HepG2 (cell line): ENCODE measurements around the gene ATP13A1. TPM values are rescaled to one million over a fixed set of nuclear protein-coding genes. Genes with fewer than 3 reads are reported as not detected.

Experiments used
- ATAC-seq: fragments of 200-7000 bp; cut with Tn5 transposase; 3 replicates; pipeline ENCODE4 v1.9.1; 2020; ENCODE audit warnings: mild to moderate bottlenecking, moderate library complexity
- BruUV-seq: library from RNA; stranded (reverse); fragments of 400-500 nt; replicated peaks from 2 replicates; lab custom pipeline; 2021; lab: Mats Ljungman, UMichigan
- CTCF ChIA-PET: fragments of 300-600 bp; formaldehyde crosslinking; extraction: SDS; loops from one replicate; lab custom pipeline; 2021; ENCODE audit warnings: low total read pairs, inconsistent platforms, low intra/inter-chr PET ratio; lab: Yijun Ruan, JAX
- POLR2A ChIA-PET: fragments of 350-600 bp; sonication (Branson Sonifier 250); formaldehyde crosslinking; loops from one replicate; lab custom pipeline; 2020; ENCODE audit warnings: antibody characterized with exemption, inconsistent platforms; lab: Yijun Ruan, JAX
- DNase-seq: peaks from one replicate; pipeline ENCODE4 v3.0.0-alpha.2; 2015; ENCODE audit warnings: low spot score
- FAIRE-seq: peaks from 3 replicates; lab custom pipeline; 2011; peaks lifted over from hg19 to GRCh38; lab: Jason Lieb, UNC
- H2AFZ ChIP-seq: one replicate; pipeline ENCODE4 v1.6.1; 2011; ENCODE audit warnings: low read length, inconsistent platforms
- H3K27ac ChIP-seq: fragments of 300-600 bp; 3 replicates; pipeline ENCODE4 v1.8.0; 2011; ENCODE audit warnings: mixed run types, mild to moderate bottlenecking, mixed read lengths, low read length, inconsistent platforms; ENCODE audit not compliant: insufficient read depth; ENCODE audit errors: extremely low read length
- H3K27me3 ChIP-seq, 2 experiments: fragments of 200-600 bp in 1 of 2; 2 replicates in 1 of 2; 3 replicates in 1 of 2; pipeline versions ENCODE4 v1.6.0 to v1.8.0; 2011; ENCODE audit warnings: low read length in 2 of 2, mild to moderate bottlenecking in 2 of 2, moderate library complexity in 2 of 2, inconsistent platforms in 1 of 2; ENCODE audit not compliant: insufficient read depth in 2 of 2, control insufficient read depth in 1 of 2
- H3K36me3 ChIP-seq, 2 experiments: fragments of 200-600 bp in 1 of 2; replicated peaks in 1 of 2; 2 replicates in 1 of 2; 3 replicates in 1 of 2; pipeline versions ENCODE4 v1.5.1 to v1.8.0; 2011; ENCODE audit warnings: low read length in 2 of 2, inconsistent platforms in 1 of 2; ENCODE audit not compliant: insufficient read depth in 2 of 2, control insufficient read depth in 1 of 2
- H3K4me1 ChIP-seq: 2 replicates; pipeline ENCODE4 v1.5.1; 2012; ENCODE audit warnings: low read length, inconsistent platforms; ENCODE audit not compliant: insufficient read depth
- H3K4me2 ChIP-seq: 2 replicates; pipeline ENCODE4 v1.6.0; 2011; ENCODE audit warnings: low read depth, low read length, inconsistent platforms
- H3K4me3 ChIP-seq, 3 experiments: fragments of 200-600 bp in 1 of 3; sonication (generic), shearing (Covaris generic) in 1 of 3; replicated peaks in 1 of 3; 2 replicates each; pipeline ENCODE4 v1.5.1; 2011 to 2016; ENCODE audit warnings: low read length in 3 of 3, inconsistent platforms in 2 of 3, low read depth in 2 of 3, mild to moderate bottlenecking in 2 of 3, control low read depth in 1 of 3, mixed read lengths in 1 of 3; ENCODE audit not compliant: insufficient read depth in 1 of 3
- H3K79me2 ChIP-seq: one replicate; pipeline ENCODE4 v1.6.1; 2011; ENCODE audit warnings: low read length, inconsistent platforms; ENCODE audit not compliant: insufficient read depth
- H3K9ac ChIP-seq: 2 replicates; pipeline ENCODE4 v1.6.0; 2011; ENCODE audit warnings: mild to moderate bottlenecking, low read depth, low read length, inconsistent platforms; ENCODE audit not compliant: insufficient read depth
- H3K9me3 ChIP-seq: 2 replicates; pipeline ENCODE4 v1.5.1; 2012; ENCODE audit warnings: mild to moderate bottlenecking, low read length
- H4K20me1 ChIP-seq: 2 replicates; pipeline ENCODE4 v1.6.0; 2011; ENCODE audit warnings: inconsistent platforms, mild to moderate bottlenecking, low read length, moderate library complexity; ENCODE audit not compliant: insufficient read depth
- HOXD1 ChIP-seq: sonication (generic); formaldehyde crosslinking; IDR thresholded peaks from 2 replicates; pipeline ENCODE4 v1.5.0; 2020; ENCODE audit warnings: missing genetic modification reagents
- KLF15 ChIP-seq: sonication (generic); formaldehyde crosslinking; IDR thresholded peaks from 2 replicates; pipeline ENCODE4 v1.8.1; 2023; ENCODE audit warnings: borderline replicate concordance, mild to moderate bottlenecking, inconsistent platforms, missing genetic modification reagents, mixed read lengths
- NFKB2 ChIP-seq: sonication (generic); formaldehyde crosslinking; IDR thresholded peaks from 2 replicates; pipeline ENCODE4 v1.4.0; 2020; ENCODE audit warnings: missing genetic modification reagents, borderline replicate concordance
- PHF21A ChIP-seq: sonication (generic); formaldehyde crosslinking; IDR thresholded peaks from 2 replicates; pipeline ENCODE4 v1.5.0; 2020; ENCODE audit warnings: mild to moderate bottlenecking, missing genetic modification reagents
- YEATS2 ChIP-seq: sonication (generic); formaldehyde crosslinking; IDR thresholded peaks from 2 replicates; pipeline ENCODE4 v1.4.0; 2020; ENCODE audit warnings: missing genetic modification reagents, borderline replicate concordance
- YY1 ChIP-seq: IDR thresholded peaks from 2 replicates; pipeline ENCODE4 v1.6.1; 2011; ENCODE audit warnings: low read length, low read depth, moderate library complexity, mild to moderate bottlenecking; ENCODE audit not compliant: insufficient read depth, insufficient replicate concordance
- ZBTB1 ChIP-seq: sonication (generic); formaldehyde crosslinking; IDR thresholded peaks from 2 replicates; pipeline ENCODE4 v1.4.0; 2020; ENCODE audit warnings: missing genetic modification reagents, borderline replicate concordance
- ZC3H4 ChIP-seq: sonication (generic); formaldehyde crosslinking; IDR thresholded peaks from 2 replicates; pipeline ENCODE4 v1.4.0; 2020; ENCODE audit warnings: missing genetic modification reagents, borderline replicate concordance
- ZNF230 ChIP-seq: sonication (generic); formaldehyde crosslinking; IDR thresholded peaks from 2 replicates; pipeline ENCODE4 v1.4.0; 2020; ENCODE audit warnings: mild to moderate bottlenecking, missing genetic modification reagents
- ZNF790 ChIP-seq: sonication (generic); formaldehyde crosslinking; IDR thresholded peaks from 2 replicates; pipeline ENCODE4 v1.8.0; 2022; ENCODE audit warnings: missing genetic modification reagents, mild to moderate bottlenecking, borderline replicate concordance
- WGBS: methylation state at CpG from one replicate; pipeline ENCODE4 v1.1.6; 2017; ENCODE audit warnings: low lambda C conversion rate; 5-methylcytosine and 5-hydroxymethylcytosine counted together
- in situ Hi-C: cut with HindIII; loops from 2 replicates; pipeline ENCODE4 v1.10.0; 2017; ENCODE audit warnings: low pct_unique_long_range_greater_than_20kb; ENCODE audit not compliant: extremely low pct_ligation_motif_present
- intact Hi-C: fragments of 100-400 bp; cut with micrococcal nuclease; formaldehyde crosslinking; loops from one replicate; pipeline ENCODE4 v1.10.0; 2022; ENCODE audit not compliant: unreplicated experiment
- polyA plus RNA-seq, 8 experiments: library from polyadenylated mRNA; depleted of rRNA in 3 of 8; stranded (reverse) in 7 of 8; unstranded in 1 of 8; fragments of >200 nt; fragmentation: Illumina TruSeq in 4 of 8; extraction: Trizol in 4 of 8; gene quantifications; 2 replicates each; pipeline versions ENCODE4 v1.2.1 to v1.2.3, GENCODE V29; 2011 to 2016; ENCODE audit warnings: low read depth in 4 of 8, missing spikeins in 1 of 8, mixed read lengths in 1 of 8; ENCODE audit not compliant: insufficient read depth in 1 of 8
- total RNA-seq, 5 experiments: library from RNA; depleted of rRNA; stranded (reverse); fragments of >200 nt; fragmentation: Illumina TruSeq; extraction: Trizol; gene quantifications; 2 replicates each; pipeline ENCODE4 v1.2.3, GENCODE V29; 2016; ENCODE audit warnings: low read depth in 1 of 5
- TF ChIP-seq, protein P1 (sequence below): sonication (generic); formaldehyde crosslinking; IDR thresholded peaks from 2 replicates; pipeline ENCODE4 v1.8.1; 2023; ENCODE audit warnings: missing genetic modification reagents, inconsistent platforms, borderline replicate concordance

The ATP13A1 gene
- total and polyA plus RNA-seq, 2 of the 13 experiments (the other 11 are each of a cell fraction or from before 2014, with no cell fraction given) = 23.2 to 41.7 TPM

DNA sequence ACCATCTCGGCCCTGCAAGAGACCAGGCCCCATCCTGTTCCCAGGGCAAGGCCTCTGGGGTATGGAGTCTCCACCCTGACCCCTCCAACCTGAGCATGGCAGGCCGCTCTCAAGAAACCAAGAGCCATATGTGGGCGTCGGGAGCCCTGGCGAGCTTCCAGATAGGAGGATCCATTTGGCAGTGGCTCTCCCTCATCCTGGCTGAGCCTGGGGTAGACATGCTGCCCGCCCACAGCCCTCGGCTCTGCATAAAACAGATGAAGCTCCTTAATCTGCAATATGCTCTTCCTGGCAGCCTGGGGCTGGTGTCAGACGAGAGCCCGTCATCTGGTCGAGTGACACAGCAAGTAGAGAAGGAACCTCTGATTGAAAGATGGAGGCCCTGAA lies 6.1 kb downstream of the ATP13A1 start:
- no peaks in the 10 kb centered on the region for H3K27me3 ChIP-seq
- no peak overlapping the region for H3K4me3 ChIP-seq
- no peak overlapping the region for H3K4me2 ChIP-seq
- FAIRE-seq = no peak
- no peak for DNase-seq
- peaks cover 55 to 73% of the 10 kb centered on the region in 2 experiments for H3K36me3 ChIP-seq
- ChIA-PET CTCF (no interaction called here), POLR2A (no interaction called here)
- no peaks in the 10 kb centered on the region for H3K9me3 ChIP-seq
- ATAC-seq = no peak
- peaks cover 27% of the 10 kb centered on the region for H3K4me1 ChIP-seq
- BruUV-seq = no TSS peak
- in situ Hi-C loops = no loop called here
- peaks cover 21% of the 10 kb centered on the region for H3K79me2 ChIP-seq
- H4K20me1 ChIP-seq = peaks cover 17% of the 10 kb centered on the region
- intact Hi-C loops = no loop called here
- H3K9ac ChIP-seq = no peak overlapping the region
- no peak overlapping the region for H3K27ac ChIP-seq
- 93% methylated on average over 8 of the region's 10 CpGs for WGBS
- H2AFZ ChIP-seq = no peak overlapping the region
- TF ChIP-seq HOXD1 (CRISPR knock-in tag) (no peak), NFKB2 (CRISPR knock-in tag) (no peak), YEATS2 (CRISPR knock-in tag) (no peak), PHF21A (CRISPR knock-in tag) (no peak), KLF15 (no peak), ZNF230 (CRISPR knock-in tag) (no peak), YY1 (no peak), ZBTB1 (no peak), ZNF790 (CRISPR knock-in tag) (no peak), ZC3H4 (CRISPR knock-in tag) (no peak)
- TF ChIP-seq, protein P1, sequence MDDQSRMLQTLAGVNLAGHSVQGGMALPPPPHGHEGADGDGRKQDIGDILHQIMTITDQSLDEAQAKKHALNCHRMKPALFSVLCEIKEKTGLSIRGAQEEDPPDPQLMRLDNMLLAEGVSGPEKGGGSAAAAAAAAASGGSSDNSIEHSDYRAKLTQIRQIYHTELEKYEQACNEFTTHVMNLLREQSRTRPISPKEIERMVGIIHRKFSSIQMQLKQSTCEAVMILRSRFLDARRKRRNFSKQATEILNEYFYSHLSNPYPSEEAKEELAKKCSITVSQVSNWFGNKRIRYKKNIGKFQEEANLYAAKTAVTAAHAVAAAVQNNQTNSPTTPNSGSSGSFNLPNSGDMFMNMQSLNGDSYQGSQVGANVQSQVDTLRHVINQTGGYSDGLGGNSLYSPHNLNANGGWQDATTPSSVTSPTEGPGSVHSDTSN (CRISPR knock-in tag) = no peak
